Measurements from ENCODE around the gene SMIM23. TPM values are rescaled to one million over a fixed set of nuclear protein-coding genes. Genes with fewer than 3 reads are reported as not detected.

The SMIM23 gene
- total and polyA plus RNA-seq, 2 experiments from 2014 or later = not detected

GRCh38 chr5:171739271-171739670 lies 46.3 kb upstream of the SMIM23 start:
- DNase-seq (ENCODE audit: low spot score) (peak; percentile 38), ATAC-seq (peak; percentile 93)
- H3K4me1 ChIP-seq (ENCODE audit: insufficient read depth) = no peaks in the 10 kb centered on the region
- H3K4me3 Mint-ChIP-seq = no peak overlapping the region
- H3K27ac ChIP-seq (ENCODE audit: low read depth) = no peak overlapping the region
- H3K27ac Mint-ChIP-seq = no peak overlapping the region
- no peaks in the 10 kb centered on the region for H3K27me3 ChIP-seq (ENCODE audit: insufficient read depth)
- no peaks in the 10 kb centered on the region for H3K79me2 ChIP-seq (replicated peaks; ENCODE audit: insufficient read depth)
- H3K9me2 ChIP-seq (ENCODE audit: insufficient read depth) = peaks cover 3% of the 10 kb centered on the region; the same call in 1 of the 2 replicates
- 0 out of 2 replicates have a peak overlapping the region, but pooled peaks have one; percentile 16 for H3K4me2 ChIP-seq
- no peaks in the 10 kb centered on the region for H3F3A ChIP-seq (replicated peaks; ENCODE audit: low read depth)
- no peaks in the 10 kb centered on the region for H3K36me3 Mint-ChIP-seq (ENCODE audit: low read depth)
- TF ChIP-seq ZNF331 (CRISPR knock-in tag; IDR thresholded peaks at IDR 0.05; ENCODE audit: low read depth) (no peak), ETS1 (IDR thresholded peaks at IDR 0.05) (no peak), ZNF462 (CRISPR knock-in tag; IDR thresholded peaks at IDR 0.05) (0 out of 2 replicates have a peak, but pooled peaks have one; percentile 22)
- H3K4me1 Mint-ChIP-seq = peaks cover 22% of the 10 kb centered on the region
- no peaks in the 10 kb centered on the region for H4K20me1 ChIP-seq (replicated peaks; ENCODE audit: insufficient read depth)
- H3K27me3 Mint-ChIP-seq (ENCODE audit: insufficient read depth, low read depth, poor library complexity) = peaks cover 3% of the 10 kb centered on the region
- no peak overlapping the region for H3K4me3 ChIP-seq
- no peaks in the 10 kb centered on the region; the same call in 2 of the 3 replicates for H3K9me3 Mint-ChIP-seq
- H3K36me3 ChIP-seq (ENCODE audit: insufficient read depth) = no peaks in the 10 kb centered on the region
- H2AFZ ChIP-seq = no peak overlapping the region

- Mint-ChIP-seq H3K27me3 (ENCODE audit: insufficient read depth, low read depth, poor library complexity) (peaks cover 1% of the 10 kb centered on the region), H3K27ac (no peak overlapping the region), H3K9me3 (no peaks in the 10 kb centered on the region; the same call in 2 of the 3 replicates), H3K36me3 (ENCODE audit: low read depth) (no peaks in the 10 kb centered on the region), H3K4me3 (no peak overlapping the region), H3K4me1 (peaks cover 15% of the 10 kb centered on the region)
- ATAC-seq = no peak
- Histone ChIP-seq H4K20me1 (replicated peaks; ENCODE audit: insufficient read depth) (no peaks in the 10 kb centered on the region), H3F3A (replicated peaks; ENCODE audit: low read depth) (no peaks in the 10 kb centered on the region), H3K27ac (ENCODE audit: low read depth) (no peak overlapping the region), H2AFZ (no peak overlapping the region), H3K9me2 (ENCODE audit: insufficient read depth) (peaks cover 17% of the 10 kb centered on the region), H3K79me2 (replicated peaks; ENCODE audit: insufficient read depth) (no peaks in the 10 kb centered on the region), H3K4me1 (ENCODE audit: insufficient read depth) (no peaks in the 10 kb centered on the region), H3K27me3 (ENCODE audit: insufficient read depth) (no peaks in the 10 kb centered on the region), H3K4me2 (no peak overlapping the region), H3K4me3 (no peak overlapping the region), H3K36me3 (ENCODE audit: insufficient read depth) (no peaks in the 10 kb centered on the region)
- DNase-seq (ENCODE audit: low spot score) = no peak
- TF ChIP-seq ZNF462 (CRISPR knock-in tag; IDR thresholded peaks at IDR 0.05) (no peak), JUNB (IDR thresholded peaks at IDR 0.05; ENCODE audit: unreplicated experiment) (no peak)
These were observed 42.1 kb upstream of the SMIM23 start for GRCh38 chr5:171743436-171744076.
